Stimulated activated CD4-positive, alpha-beta T cell treated with anti-CD3 and anti-CD28 coated beads, TNF-alpha, amount 100 ng/mL, for 1 hour (primary cell): Measurements from ENCODE around the gene CFAP52.
A peak's percentile ranks its signal among the peaks of the same experiment; 100 is the strongest.
"Not testable (repeated sequence)": the region's sequence is repeated elsewhere in the genome, so short reads cannot be mapped to it uniquely, and the experiment has no call there.

Experiments used
- DNase-seq, 3 donors: peaks; one replicate each; pipeline ENCODE4 v3.0.0-alpha.2; 2020; ENCODE audit warnings: low read depth in 3 of 3, low spot score in 1 of 3

Gene CFAP52

GRCh38 chr17:9568957-9569588, 7.4 kb upstream of the CFAP52 start:
- no peak for DNase-seq

GRCh38 chr17:9571201-9571600, 5.2 kb upstream of the CFAP52 start:
- DNase-seq = no peak

- DNase-seq = peak; percentile 29 to 78 (median 51)
Observed at GRCh38 chr17:9575381-9576101, 901 bp upstream of the CFAP52 start, which contains the start of gene STX8. TSS of gene STX8 (minus strand) at chr17:9575820. CDS start at chr17:9575808, 12 bp downstream.

GRCh38 chr17:9577373-9577709, 899 bp downstream of the CFAP52 start:
- DNase-seq = no peak

GRCh38 chr17:9587969-9588656, 11.7 kb downstream of the CFAP52 start:
- no peak for DNase-seq

- no peak for DNase-seq
Observed at GRCh38 chr17:9594065-9594464, 17.6 kb downstream of the CFAP52 start.

- DNase-seq = not testable (repeated sequence)
Observed at GRCh38 chr17:9597638-9598037, 21.2 kb downstream of the CFAP52 start.

GRCh38 chr17:9598661-9599060, 22.2 kb downstream of the CFAP52 start:
- no peak for DNase-seq

- DNase-seq = not testable (repeated sequence)
Observed at GRCh38 chr17:9604583-9604982, 28.1 kb downstream of the CFAP52 start.

- no peak for DNase-seq
Observed at GRCh38 chr17:9606453-9606852, 30.0 kb downstream of the CFAP52 start.

GRCh38 chr17:9607058-9607457, 30.6 kb downstream of the CFAP52 start:
- DNase-seq = not testable (repeated sequence)

- DNase-seq = no peak
Observed at GRCh38 chr17:9611557-9611956, 35.1 kb downstream of the CFAP52 start.

- no peak for DNase-seq
Observed at GRCh38 chr17:9612006-9612405, 35.6 kb downstream of the CFAP52 start.

GRCh38 chr17:9615486-9615885, 39.0 kb downstream of the CFAP52 start:
- DNase-seq = no peak

- no peak for DNase-seq
Observed at GRCh38 chr17:9622961-9623360, 46.5 kb downstream of the CFAP52 start.

GRCh38 chr17:9628509-9628908, 52.1 kb downstream of the CFAP52 start:
- DNase-seq = no peak

- no peak for DNase-seq
Observed at GRCh38 chr17:9632741-9633140, 56.3 kb downstream of the CFAP52 start.

- DNase-seq = no peak
Observed at GRCh38 chr17:9635340-9635739, 58.9 kb downstream of the CFAP52 start.

GRCh38 chr17:9636501-9636900, 60.1 kb downstream of the CFAP52 start:
- DNase-seq = no peak

- DNase-seq = not testable (repeated sequence)
Observed at GRCh38 chr17:9640388-9640787, 63.9 kb downstream of the CFAP52 start.

GRCh38 chr17:9643611-9644010, 67.2 kb downstream of the CFAP52 start:
- DNase-seq = no peak
